Upper lobe of left lung (tissue), 4 donors: Measurements from ENCODE around the gene TMEM52.

Experiments
- CTCF ChIP-seq, 6 experiments: fragments of 450-650 bp in 4 of 6; fragments of 200-600 bp in 2 of 6; sonication (generic) in 2 of 6; IDR thresholded peaks; one replicate each; pipeline ENCODE4 v1.5.1; 2016 to 2019; ENCODE audit warnings: antibody characterized with exemption in 6 of 6
- EP300 ChIP-seq, 4 donors: sonication (generic); formaldehyde crosslinking; IDR thresholded peaks; one replicate each; pipeline ENCODE4 v1.5.1; 2017; ENCODE audit warnings: antibody characterized with exemption in 4 of 4, control low read depth in 2 of 4
- POLR2A ChIP-seq, 4 donors: fragments of 450-650 bp; IDR thresholded peaks; one replicate each; pipeline ENCODE4 v1.5.1; 2016 to 2017; ENCODE audit warnings: antibody characterized with exemption in 4 of 4, mild to moderate bottlenecking in 2 of 4

GRCh38 chr1:1903224-1903623, 15.9 kb downstream of the TMEM52 start:
- TF ChIP-seq CTCF (IDR thresholded peaks at IDR 0.05) (no peak), POLR2A (IDR thresholded peaks at IDR 0.05) (no peak), EP300 (IDR thresholded peaks at IDR 0.05) (no peak)
